ENCODE data around the gene VIM.

DNA sequence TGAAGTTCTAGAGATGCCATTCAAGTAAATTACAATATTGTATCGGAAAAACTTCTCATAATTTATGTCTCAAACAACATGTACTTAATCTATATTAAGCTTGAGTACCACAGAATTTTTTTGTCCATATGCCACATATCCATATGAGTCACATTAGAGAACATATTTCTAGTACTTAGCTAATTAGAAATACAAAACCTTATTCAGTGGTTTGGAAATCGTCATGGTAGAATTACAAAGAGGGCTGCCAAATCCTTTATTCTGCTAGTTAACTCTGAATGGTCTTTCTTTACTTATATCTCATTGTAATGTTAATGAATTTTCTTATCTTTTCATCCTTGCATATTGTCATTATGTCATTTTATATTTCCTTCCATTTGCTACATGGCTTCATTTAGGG lies 9.0 kb upstream of the VIM start:
- TF ChIP-seq EZH2phosphoT487 (IDR thresholded peaks at IDR 0.05; ENCODE audit: borderline replicate concordance) = no peak
- TF ChIP-seq, protein P1, sequence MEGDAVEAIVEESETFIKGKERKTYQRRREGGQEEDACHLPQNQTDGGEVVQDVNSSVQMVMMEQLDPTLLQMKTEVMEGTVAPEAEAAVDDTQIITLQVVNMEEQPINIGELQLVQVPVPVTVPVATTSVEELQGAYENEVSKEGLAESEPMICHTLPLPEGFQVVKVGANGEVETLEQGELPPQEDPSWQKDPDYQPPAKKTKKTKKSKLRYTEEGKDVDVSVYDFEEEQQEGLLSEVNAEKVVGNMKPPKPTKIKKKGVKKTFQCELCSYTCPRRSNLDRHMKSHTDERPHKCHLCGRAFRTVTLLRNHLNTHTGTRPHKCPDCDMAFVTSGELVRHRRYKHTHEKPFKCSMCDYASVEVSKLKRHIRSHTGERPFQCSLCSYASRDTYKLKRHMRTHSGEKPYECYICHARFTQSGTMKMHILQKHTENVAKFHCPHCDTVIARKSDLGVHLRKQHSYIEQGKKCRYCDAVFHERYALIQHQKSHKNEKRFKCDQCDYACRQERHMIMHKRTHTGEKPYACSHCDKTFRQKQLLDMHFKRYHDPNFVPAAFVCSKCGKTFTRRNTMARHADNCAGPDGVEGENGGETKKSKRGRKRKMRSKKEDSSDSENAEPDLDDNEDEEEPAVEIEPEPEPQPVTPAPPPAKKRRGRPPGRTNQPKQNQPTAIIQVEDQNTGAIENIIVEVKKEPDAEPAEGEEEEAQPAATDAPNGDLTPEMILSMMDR (conservative IDR thresholded peaks at IDR 0.05; ENCODE audit: low read length) = no peak

All from Loucy (cell line).